Immature natural killer cell (primary cell): ENCODE measurements around the gene SORCS2. TPM values are rescaled to one million over a fixed set of nuclear protein-coding genes. Genes with fewer than 3 reads are reported as not detected.

Experiments
- DNase-seq, 3 donors: peaks; one replicate each; pipeline ENCODE4 v3.0.0; 2022; ENCODE audit warnings: mixed read lengths in 1 of 3
- H3K27ac Mint-ChIP-seq, 6 donors: one replicate each; pipeline ENCODE4 v1.8.0; 2020; ENCODE audit warnings: mixed read lengths in 6 of 6, mild to moderate bottlenecking in 5 of 6, inconsistent platforms in 4 of 6, moderate library complexity in 3 of 6
- H3K27me3 Mint-ChIP-seq, 3 donors: one replicate each; pipeline ENCODE4 v1.8.0; 2020 to 2021; ENCODE audit warnings: low read depth in 3 of 3, mild to moderate bottlenecking in 3 of 3, mixed read lengths in 3 of 3, moderate library complexity in 3 of 3, inconsistent platforms in 1 of 3
- H3K36me3 Mint-ChIP-seq, 3 donors: one replicate each; pipeline ENCODE4 v1.8.0; 2020; ENCODE audit warnings: mixed read lengths in 3 of 3, inconsistent platforms in 2 of 3, mild to moderate bottlenecking in 2 of 3
- H3K4me1 Mint-ChIP-seq, 2 donors: one replicate each; pipeline ENCODE4 v1.8.0; 2020; ENCODE audit warnings: inconsistent platforms in 2 of 2, mild to moderate bottlenecking in 2 of 2, mixed read lengths in 2 of 2, moderate library complexity in 1 of 2
- H3K4me3 Mint-ChIP-seq, 5 donors: one replicate each; pipeline ENCODE4 v1.8.0; 2020; ENCODE audit warnings: mild to moderate bottlenecking in 5 of 5, mixed read lengths in 5 of 5, inconsistent platforms in 3 of 5, moderate library complexity in 3 of 5
- H3K9me3 Mint-ChIP-seq, 6 donors: one replicate each; pipeline ENCODE4 v1.8.0; 2020; ENCODE audit warnings: mild to moderate bottlenecking in 6 of 6, mixed read lengths in 6 of 6, inconsistent platforms in 4 of 6, moderate library complexity in 3 of 6
- polyA plus RNA-seq, 3 donors: library from polyadenylated mRNA; unstranded; fragments of 300-500 nt; fragmentation: Illumina TruSeq; gene quantifications; one replicate each; pipeline ENCODE4 v1.2.3, GENCODE V29; 2021

Gene SORCS2
- polyA plus RNA-seq, 3 donors from 2014 or later: 0.04 to 0.16 TPM; not detected in 1

DNA sequence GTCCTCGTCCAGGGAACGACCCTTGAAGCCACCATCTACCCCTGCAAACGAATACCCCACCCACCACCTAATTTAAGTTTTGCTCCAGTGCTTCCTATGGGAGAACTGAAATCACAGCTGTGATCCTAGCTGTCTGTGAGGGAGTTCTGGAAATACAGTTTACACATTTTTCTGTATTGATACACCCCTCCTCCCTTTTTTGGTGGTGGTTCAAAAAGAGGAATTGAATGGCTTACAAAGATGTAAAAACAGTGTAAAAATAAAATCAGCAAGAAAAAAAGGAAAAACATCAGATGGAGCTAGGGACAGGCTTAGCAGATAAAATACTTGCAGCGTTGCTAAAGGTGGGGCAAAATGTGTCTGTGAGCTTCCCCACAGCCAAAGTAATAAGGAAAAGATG lies 86.6 kb downstream of the SORCS2 start:
- Mint-ChIP-seq H3K4me1 (peaks cover 1 to 5% of the 10 kb centered on the region in 2 donors), H3K27me3 (peaks cover 2 to 9% (median 6%) of the 10 kb centered on the region in 3 donors), H3K36me3 (no peaks in the 10 kb centered on the region), H3K27ac (no peak overlapping the region), H3K4me3 (no peak overlapping the region), H3K9me3 (no peaks in the 10 kb centered on the region)
- DNase-seq: no peak

DNA sequence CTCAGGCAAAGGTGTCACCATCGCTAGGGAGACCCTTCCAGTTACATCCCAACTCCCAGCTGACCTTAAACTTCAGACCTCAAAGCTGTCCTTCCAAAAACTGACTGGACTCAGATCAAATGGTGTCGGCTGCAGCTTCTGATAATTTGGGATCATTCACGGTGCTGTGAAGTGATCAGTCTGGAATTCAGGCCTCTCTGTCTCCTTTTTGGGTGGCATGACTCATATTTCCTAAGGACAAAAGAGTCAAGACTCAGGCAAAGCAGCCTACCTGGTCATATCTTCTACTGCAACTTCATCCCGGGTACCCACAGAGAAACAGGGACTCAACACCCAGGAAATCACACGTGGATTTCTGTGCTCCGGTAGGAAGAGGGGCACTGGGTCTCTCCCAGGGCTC lies 87.6 kb downstream of the SORCS2 start:
- no peaks in the 10 kb centered on the region for H3K36me3 Mint-ChIP-seq
- no peak for DNase-seq
- H3K4me3 Mint-ChIP-seq: no peak overlapping the region
- H3K27me3 Mint-ChIP-seq: peaks cover 2 to 9% (median 6%) of the 10 kb centered on the region in 3 donors
- H3K4me1 Mint-ChIP-seq: peaks cover 1 to 5% of the 10 kb centered on the region in 2 donors
- no peak overlapping the region for H3K27ac Mint-ChIP-seq
- H3K9me3 Mint-ChIP-seq: no peaks in the 10 kb centered on the region

DNA sequence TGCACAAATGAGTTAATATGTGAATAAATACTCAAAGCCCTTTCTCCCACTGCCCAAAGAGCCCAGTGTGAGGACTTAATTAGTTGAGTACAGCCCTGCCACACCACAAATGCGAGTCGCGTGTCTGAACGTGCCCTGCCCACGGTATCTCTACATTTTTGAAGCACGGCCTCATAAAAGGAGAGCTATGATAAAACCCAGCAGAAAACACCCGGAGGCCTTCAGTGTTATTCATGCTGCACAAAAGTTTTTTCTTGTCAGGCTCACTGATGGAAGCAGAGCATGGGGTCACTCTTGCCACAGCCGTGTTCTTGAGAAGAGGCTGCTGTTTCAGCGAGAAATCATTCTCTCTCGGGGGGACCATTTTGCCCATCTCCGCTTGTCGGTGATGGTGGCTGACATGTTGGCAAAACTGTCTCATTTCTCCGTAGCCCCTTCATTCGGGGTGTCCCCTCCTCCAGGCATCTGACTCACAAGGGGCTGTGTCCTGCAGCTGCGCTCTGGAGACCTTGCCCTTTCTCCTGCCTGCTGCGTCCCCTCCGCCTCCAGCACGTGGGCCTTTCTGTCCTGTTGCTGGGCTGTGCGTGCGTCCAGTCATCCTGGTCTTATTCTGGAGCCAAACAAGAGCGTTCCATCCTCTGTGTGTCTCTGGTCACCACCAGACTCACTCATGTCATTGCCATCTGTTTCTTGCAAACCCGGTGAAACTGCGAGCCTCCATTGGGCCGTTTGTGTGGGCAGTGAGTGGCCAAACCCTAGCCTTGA lies 88.8 kb downstream of the SORCS2 start:
- H3K4me1 Mint-ChIP-seq: peaks cover 1 to 5% of the 10 kb centered on the region in 2 donors
- no peak for DNase-seq
- H3K27me3 Mint-ChIP-seq: peaks cover 2 to 8% (median 6%) of the 10 kb centered on the region in 3 donors
- no peaks in the 10 kb centered on the region for H3K9me3 Mint-ChIP-seq
- no peaks in the 10 kb centered on the region for H3K36me3 Mint-ChIP-seq
- H3K4me3 Mint-ChIP-seq: no peak overlapping the region
- no peak overlapping the region for H3K27ac Mint-ChIP-seq

DNA sequence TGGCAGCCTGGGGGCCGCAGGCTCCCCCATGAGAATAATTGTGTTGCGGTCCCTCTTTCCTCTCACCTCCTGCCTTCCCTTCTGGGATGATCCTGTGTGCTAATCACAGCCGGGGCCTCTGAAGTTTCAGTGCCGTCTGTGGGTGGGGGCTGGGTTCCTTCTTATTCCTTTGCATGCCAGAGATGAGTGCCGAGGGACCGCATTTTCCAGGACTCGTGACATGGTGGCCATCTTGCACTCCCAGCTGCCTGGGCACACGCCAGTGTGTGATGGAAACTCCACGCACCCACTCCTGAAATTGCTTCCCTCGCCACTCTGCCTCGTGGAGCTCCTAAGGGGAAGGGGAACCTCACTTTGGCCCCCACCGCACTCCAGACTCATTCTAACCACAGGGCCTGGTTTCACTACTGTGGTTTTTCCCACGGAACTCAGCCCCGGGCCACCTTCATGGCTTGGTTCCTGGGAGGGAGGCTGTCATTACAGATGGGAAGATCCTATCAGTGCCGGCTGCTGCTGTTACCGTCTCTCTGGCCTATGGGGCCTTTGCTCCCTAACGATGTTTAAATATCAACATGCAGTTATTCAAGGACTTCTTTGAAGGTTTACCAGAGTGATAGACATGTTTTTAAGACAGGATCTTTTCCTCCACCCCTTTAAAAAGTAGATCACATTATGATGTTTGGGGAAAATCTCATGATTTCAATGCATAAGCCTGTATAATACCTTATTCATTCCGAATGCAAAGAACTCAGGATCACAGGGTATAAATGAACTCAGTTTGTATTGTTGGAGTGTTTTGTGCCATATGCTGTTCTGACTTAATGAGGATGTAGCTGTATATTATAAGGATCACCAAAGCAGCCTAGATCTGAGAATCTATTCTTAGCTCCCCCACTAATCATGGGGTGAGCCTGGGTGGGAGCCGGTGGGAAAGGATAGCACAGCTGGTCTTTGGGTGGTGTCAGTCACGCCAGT lies 89.6 kb downstream of the SORCS2 start:
- H3K27ac Mint-ChIP-seq: peak overlapping the region in 1 of 6 donors; percentile 11
- no peak overlapping the region for H3K4me3 Mint-ChIP-seq
- peaks cover 3 to 8% (median 6%) of the 10 kb centered on the region in 3 donors for H3K27me3 Mint-ChIP-seq
- no peak for DNase-seq
- peaks cover 1 to 5% of the 10 kb centered on the region in 2 donors for H3K4me1 Mint-ChIP-seq
- no peaks in the 10 kb centered on the region for H3K9me3 Mint-ChIP-seq
- no peaks in the 10 kb centered on the region for H3K36me3 Mint-ChIP-seq

DNA sequence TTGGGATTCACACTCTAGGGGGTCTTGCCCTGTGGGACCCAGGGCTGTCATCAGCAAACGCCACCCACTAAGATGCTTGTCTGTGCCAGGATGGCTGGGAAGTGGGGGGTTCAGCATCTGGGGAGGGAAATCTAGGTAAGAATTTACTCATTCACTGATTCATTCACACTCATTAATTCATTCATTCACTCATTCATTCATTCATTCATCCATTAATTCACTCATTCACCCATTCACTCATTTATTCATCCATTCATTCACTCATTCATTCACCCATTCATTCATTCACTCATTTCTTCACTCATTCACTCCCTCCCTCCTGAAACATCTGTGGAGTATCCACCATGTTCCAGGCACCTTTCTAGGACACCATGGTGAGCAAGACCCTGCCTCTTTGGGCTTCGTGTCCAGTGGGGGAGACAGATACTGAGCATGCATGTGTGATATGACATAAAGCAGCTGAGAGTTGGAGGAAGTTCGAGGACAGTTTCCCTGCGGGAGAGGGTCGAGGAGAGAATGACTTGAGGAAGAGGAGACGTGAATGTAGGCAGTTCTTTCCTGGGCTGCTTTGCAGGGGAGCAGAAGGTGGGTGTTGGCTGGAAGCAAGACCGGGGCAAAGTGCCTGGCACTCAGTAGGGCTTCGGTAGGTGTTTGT lies 90.6 kb downstream of the SORCS2 start:
- peaks cover 1 to 5% of the 10 kb centered on the region in 2 donors for H3K4me1 Mint-ChIP-seq
- H3K4me3 Mint-ChIP-seq: no peak overlapping the region
- H3K9me3 Mint-ChIP-seq: no peaks in the 10 kb centered on the region
- H3K27me3 Mint-ChIP-seq: peaks cover 3 to 8% (median 6%) of the 10 kb centered on the region in 3 donors
- DNase-seq: no peak
- H3K27ac Mint-ChIP-seq: peak overlapping the region in 1 of 6 donors; percentile 11
- H3K36me3 Mint-ChIP-seq: no peaks in the 10 kb centered on the region

DNA sequence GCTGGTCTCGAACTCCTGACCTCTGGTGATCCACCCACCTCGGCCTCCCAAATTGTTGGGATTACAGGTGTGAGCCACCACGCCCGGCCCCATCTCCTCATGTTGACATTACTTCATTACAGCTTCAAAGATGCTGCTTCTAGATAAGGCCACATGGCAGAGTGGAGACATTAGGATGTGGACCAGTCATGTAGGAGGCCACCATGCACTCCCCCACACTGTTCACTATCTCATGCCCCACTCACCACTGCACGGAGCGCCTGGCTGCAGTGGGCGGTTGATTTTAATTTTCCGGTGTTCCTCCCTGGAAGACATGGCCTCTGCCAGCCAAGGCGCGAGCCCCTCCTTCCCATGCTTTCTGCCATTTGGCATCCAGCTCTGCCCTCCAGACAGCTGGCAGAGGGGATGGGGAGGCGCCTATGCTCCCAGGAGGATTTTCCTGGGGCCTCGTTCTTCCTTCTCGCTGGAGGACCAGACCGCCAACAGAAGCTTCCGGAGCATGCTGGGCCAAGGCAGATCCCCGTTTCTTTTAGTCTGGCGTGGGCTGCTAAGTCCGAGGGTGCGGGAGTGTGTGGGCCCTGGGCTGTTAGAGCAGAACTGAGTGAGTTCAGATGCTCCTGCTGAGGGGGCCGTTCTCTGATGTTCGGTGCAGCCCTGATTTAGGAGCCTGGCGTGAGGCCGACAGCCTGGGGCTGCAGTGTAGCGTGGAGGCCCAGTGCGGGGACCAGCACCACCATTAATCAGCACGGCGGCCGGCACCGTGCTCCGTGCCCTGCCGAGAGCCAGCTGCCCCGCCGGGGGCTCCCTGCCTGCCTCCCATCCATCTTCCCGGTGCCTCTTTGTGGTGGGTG lies 93.1 kb downstream of the SORCS2 start:
- H3K9me3 Mint-ChIP-seq: no peaks in the 10 kb centered on the region
- peaks cover 3 to 10% (median 6%) of the 10 kb centered on the region in 3 donors for H3K27me3 Mint-ChIP-seq
- DNase-seq: no peak
- no peaks in the 10 kb centered on the region for H3K36me3 Mint-ChIP-seq
- H3K4me3 Mint-ChIP-seq: no peak overlapping the region
- H3K4me1 Mint-ChIP-seq: peaks cover 1 to 5% of the 10 kb centered on the region in 2 donors
- H3K27ac Mint-ChIP-seq: no peak overlapping the region

DNA sequence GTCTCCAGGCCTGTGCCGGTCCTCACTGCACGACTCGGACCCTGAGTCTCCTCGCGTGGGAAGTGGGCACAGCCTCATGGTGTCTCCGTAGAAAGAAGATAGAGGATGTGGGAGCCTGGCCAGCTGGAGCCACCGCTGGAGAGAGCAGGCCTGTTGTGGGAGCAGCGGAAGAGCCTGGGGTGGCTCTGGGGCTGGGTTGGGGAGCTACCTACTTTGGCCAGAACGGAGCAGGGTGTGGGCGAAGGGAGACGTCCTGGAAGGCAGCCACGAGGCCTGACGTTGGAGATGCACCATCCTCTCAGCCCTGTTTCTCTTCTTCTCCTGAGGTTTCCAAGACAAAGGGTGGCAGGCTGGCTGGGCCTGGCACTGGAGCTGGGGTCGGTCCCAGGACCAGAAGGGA lies 93.8 kb downstream of the SORCS2 start:
- H3K4me3 Mint-ChIP-seq: no peak overlapping the region

DNA sequence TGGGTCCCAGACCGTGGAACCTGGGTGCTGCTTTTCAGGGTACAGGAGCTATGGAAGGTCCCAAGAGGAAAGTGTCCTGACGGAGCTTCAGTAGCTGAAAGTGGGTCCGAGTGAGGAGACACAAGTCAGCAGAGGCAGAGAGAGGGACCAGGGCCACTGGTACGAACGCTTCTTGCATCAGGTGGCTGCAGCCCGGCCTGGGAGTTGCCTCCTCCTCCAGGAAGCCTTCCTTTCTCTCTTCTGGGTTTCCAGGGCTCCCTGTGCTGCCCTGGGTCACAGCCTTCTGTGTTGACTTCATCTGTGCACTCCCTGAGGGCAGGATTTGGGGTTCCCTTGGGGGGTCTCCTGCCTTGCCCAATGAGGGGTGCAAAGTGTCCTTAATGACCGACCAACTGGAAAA lies 94.5 kb downstream of the SORCS2 start:
- Mint-ChIP-seq H3K4me1 (peaks cover 1 to 5% of the 10 kb centered on the region in 2 donors), H3K9me3 (no peaks in the 10 kb centered on the region), H3K27ac (no peak overlapping the region), H3K36me3 (no peaks in the 10 kb centered on the region), H3K4me3 (no peak overlapping the region), H3K27me3 (peaks cover 2 to 9% (median 2%) of the 10 kb centered on the region in 3 donors)
- no peak for DNase-seq

More for the DNA sequence above, 93.8 kb downstream of the SORCS2 start:
- Mint-ChIP-seq H3K36me3 (no peaks in the 10 kb centered on the region), H3K27ac (no peak overlapping the region), H3K4me1 (peaks cover 1 to 5% of the 10 kb centered on the region in 2 donors), H3K27me3 (peaks cover 2 to 11% (median 4%) of the 10 kb centered on the region in 3 donors), H3K9me3 (no peaks in the 10 kb centered on the region)
- no peak for DNase-seq

DNA sequence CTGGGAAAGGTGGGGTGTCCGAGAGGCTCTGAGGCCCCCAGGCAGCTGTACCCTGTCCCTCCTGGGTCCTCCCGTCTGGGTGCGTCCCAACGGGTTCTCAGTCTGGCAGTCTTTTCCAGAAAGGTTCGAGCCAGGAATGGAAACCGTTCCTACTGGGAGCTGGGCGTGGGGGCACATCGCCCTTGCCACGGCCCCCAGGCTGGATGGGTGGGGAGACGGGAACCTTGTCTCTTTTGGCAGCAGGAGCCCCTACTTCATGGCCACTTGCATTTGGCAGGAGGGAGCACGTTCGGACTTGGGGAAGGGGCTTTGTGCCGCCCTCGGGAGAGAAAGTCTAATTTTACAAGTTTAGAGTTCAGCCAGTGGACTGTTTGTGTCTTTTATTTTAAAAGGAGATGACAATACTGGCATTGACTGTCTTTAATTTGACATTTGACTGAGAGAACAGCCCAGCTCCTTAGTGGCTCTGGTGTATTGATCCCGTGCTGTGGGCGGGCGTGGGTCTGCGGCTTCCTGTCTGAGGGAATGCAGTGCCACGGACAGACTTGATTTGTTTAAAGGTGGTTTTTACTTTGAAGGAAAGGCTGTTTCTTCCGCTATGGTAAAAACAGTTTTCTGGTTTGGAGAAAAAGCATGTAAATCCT lies 95.1 kb downstream of the SORCS2 start:
- no peaks in the 10 kb centered on the region for H3K36me3 Mint-ChIP-seq
- no peak for DNase-seq
- no peaks in the 10 kb centered on the region for H3K9me3 Mint-ChIP-seq
- peaks cover 1 to 2% of the 10 kb centered on the region in 2 donors for H3K4me1 Mint-ChIP-seq
- peaks cover 2 to 7% (median 5%) of the 10 kb centered on the region in 3 donors for H3K27me3 Mint-ChIP-seq
- no peak overlapping the region for H3K27ac Mint-ChIP-seq
- H3K4me3 Mint-ChIP-seq: no peak overlapping the region

DNA sequence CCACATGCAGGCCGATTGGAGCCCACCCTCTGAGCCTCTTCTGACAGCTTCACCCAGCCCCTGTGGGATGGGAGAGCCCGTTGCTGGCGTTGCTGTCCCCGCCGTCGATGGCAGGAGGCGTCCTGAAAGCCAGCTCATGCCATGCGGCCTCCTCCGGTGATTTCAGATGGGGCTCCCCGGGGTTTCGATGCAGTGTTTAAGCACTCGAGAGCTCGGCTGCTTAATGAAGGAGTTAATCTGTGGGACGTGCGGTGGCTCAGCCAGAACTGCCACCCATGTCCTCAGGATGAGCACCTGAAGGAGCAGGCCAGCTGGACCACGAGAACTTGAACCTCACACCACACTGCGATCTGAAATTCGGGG lies 95.6 kb downstream of the SORCS2 start:
- Mint-ChIP-seq H3K9me3 (no peaks in the 10 kb centered on the region), H3K4me3 (no peak overlapping the region), H3K4me1 (no peaks in the 10 kb centered on the region), H3K36me3 (no peaks in the 10 kb centered on the region), H3K27ac (no peak overlapping the region), H3K27me3 (peaks cover 4 to 7% (median 7%) of the 10 kb centered on the region in 3 donors)
- DNase-seq: no peak

DNA sequence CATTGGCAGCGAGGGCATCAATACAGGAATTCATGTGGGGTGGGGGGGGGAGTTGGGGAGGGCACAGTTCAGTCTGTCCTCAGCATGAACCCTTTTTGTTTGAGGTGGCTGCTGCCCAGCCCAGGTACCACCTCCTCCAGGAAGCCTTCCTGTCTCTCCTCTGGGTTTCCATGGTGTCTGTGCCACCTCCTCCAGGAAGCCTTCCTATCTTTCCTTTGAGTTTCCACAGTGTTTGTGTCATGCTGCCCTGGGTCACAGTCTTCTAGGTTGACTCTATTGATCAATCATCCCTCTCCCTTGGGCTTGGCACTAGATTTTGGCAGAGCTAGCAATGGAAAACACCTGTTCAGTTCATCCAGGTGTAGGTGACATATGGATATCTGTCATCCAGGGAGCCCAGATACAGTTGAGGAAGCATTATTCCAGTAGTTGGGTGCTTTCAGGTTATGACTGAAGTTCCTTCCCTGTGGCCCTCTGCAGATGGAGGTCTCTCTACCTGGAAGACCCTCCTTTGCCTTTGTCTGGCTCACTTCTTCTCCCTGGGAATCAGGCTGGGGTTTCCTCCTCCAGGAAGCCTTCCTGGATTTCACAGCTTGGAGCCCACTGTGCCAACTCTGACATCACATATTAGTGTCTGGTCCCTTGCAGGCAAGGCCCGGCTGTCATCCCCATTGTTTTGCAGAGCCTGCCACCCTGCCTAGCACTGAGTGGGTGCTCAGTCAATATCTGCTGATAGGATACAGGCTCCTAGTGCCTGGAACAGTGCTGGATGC lies 96.6 kb downstream of the SORCS2 start:
- DNase-seq: no peak
- Mint-ChIP-seq H3K4me1 (no peaks in the 10 kb centered on the region), H3K9me3 (no peaks in the 10 kb centered on the region), H3K27me3 (peaks cover 5 to 10% (median 6%) of the 10 kb centered on the region in 3 donors), H3K27ac (no peak overlapping the region), H3K4me3 (no peak overlapping the region), H3K36me3 (no peaks in the 10 kb centered on the region)

DNA sequence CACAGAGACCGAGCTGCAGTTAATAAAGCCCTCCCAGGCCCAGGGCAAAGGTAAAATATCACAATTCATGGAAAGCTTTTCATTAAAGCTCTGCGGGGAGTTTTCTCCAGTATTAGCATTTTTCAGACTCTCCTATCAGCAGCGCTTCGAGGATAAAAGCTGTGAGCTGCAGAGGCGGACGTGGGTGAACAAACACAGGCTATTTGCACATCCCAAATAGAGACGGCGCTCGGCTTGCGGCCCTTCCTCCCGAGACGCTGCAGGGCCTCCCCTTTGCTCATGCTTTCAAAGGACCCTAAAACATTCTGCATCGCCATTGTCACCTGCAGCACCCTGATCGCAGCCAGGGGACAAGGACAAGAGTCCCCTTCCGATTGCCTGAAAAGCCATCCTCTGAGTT lies 97.3 kb downstream of the SORCS2 start:
- H3K27me3 Mint-ChIP-seq: peaks cover 5 to 10% (median 6%) of the 10 kb centered on the region in 3 donors
- DNase-seq: no peak
- no peak overlapping the region for H3K27ac Mint-ChIP-seq
- no peaks in the 10 kb centered on the region for H3K9me3 Mint-ChIP-seq
- no peak overlapping the region for H3K4me3 Mint-ChIP-seq
- no peaks in the 10 kb centered on the region for H3K36me3 Mint-ChIP-seq
- no peaks in the 10 kb centered on the region for H3K4me1 Mint-ChIP-seq
